HG03060 (cell line): ENCODE results near the gene ADGRG2.

Experiments
- ATAC-seq: cut with Tn5 transposase; IDR thresholded peaks from one replicate; pipeline ENCODE4 v1.9.1; 2021; ENCODE audit warnings: low read depth, moderate number of reproducible peaks; ENCODE audit not compliant: unreplicated experiment

Gene ADGRG2

GRCh38 chrX:19121898-19122640 is at the start of gene ADGRG2:
Gene ADGRG2, minus strand, starts transcription at chrX:19122468. Its CDS starts 53,634 bp downstream, at chrX:19068834.
- ATAC-seq = no peak

- no peak for ATAC-seq
Observed at GRCh38 chrX:19168609-19169008, 46.3 kb upstream of the ADGRG2 start.

- no peak for ATAC-seq
Observed at GRCh38 chrX:19162851-19163250, 40.6 kb upstream of the ADGRG2 start.

- no peak for ATAC-seq
Observed at GRCh38 chrX:19156186-19156585, 33.9 kb upstream of the ADGRG2 start.

- ATAC-seq = no peak
Observed at GRCh38 chrX:19152762-19153161, 30.5 kb upstream of the ADGRG2 start.

- ATAC-seq = no peak
Observed at GRCh38 chrX:19137067-19137466, 14.8 kb upstream of the ADGRG2 start.

GRCh38 chrX:19133784-19134183 is 11.5 kb upstream of the ADGRG2 start:
- no peak for ATAC-seq

GRCh38 chrX:19133231-19133630 is 11.0 kb upstream of the ADGRG2 start:
- ATAC-seq = no peak

GRCh38 chrX:19130628-19131027 is 8.4 kb upstream of the ADGRG2 start:
- no peak for ATAC-seq

- ATAC-seq = no peak
Observed at GRCh38 chrX:19129694-19130093, 7.4 kb upstream of the ADGRG2 start.

- no peak for ATAC-seq
Observed at GRCh38 chrX:19127649-19128168, 5.4 kb upstream of the ADGRG2 start.

GRCh38 chrX:19122641-19123009 is 357 bp upstream of the ADGRG2 start:
- no peak for ATAC-seq

GRCh38 chrX:19121466-19121865 is 802 bp downstream of the ADGRG2 start:
- no peak for ATAC-seq

GRCh38 chrX:19110642-19111041 is 11.6 kb downstream of the ADGRG2 start:
- no peak for ATAC-seq

GRCh38 chrX:19107035-19107434 is 15.2 kb downstream of the ADGRG2 start:
- ATAC-seq = no peak

- ATAC-seq = no peak
Observed at GRCh38 chrX:19100586-19100985, 21.7 kb downstream of the ADGRG2 start.

- no peak for ATAC-seq
Observed at GRCh38 chrX:19097553-19098283, 24.6 kb downstream of the ADGRG2 start.

- ATAC-seq = no peak
Observed at GRCh38 chrX:19096586-19096985, 25.7 kb downstream of the ADGRG2 start.

GRCh38 chrX:19094654-19095053 is 27.6 kb downstream of the ADGRG2 start:
- ATAC-seq = no peak

- no peak for ATAC-seq
Observed at GRCh38 chrX:19091596-19091995, 30.7 kb downstream of the ADGRG2 start.

GRCh38 chrX:19089555-19090040 is 32.7 kb downstream of the ADGRG2 start:
- ATAC-seq = no peak
